Mesenchymal stem cell (in vitro differentiated cells and primary cell): ENCODE results near the gene CCSER1.

Experiments used
- DNase-seq: peaks from one replicate; pipeline ENCODE4 v3.0.0-alpha.2; 2013
- H2AFZ ChIP-seq: one replicate; pipeline ENCODE4 v1.6.1; 2013; ENCODE audit warnings: low read depth, mild to moderate bottlenecking, control low read depth, inconsistent platforms, low read length, moderate library complexity
- H2AK5ac ChIP-seq: 2 replicates; pipeline ENCODE4 v1.6.1; 2013; ENCODE audit warnings: low read length, moderate library complexity, mild to moderate bottlenecking, inconsistent platforms; ENCODE audit not compliant: severe bottlenecking
- H2BK120ac ChIP-seq: one replicate; pipeline ENCODE4 v1.6.1; 2013; ENCODE audit warnings: low read depth, mild to moderate bottlenecking, inconsistent platforms, low read length, moderate library complexity
- H2BK12ac ChIP-seq, 2 experiments: one replicate each; pipeline ENCODE4 v1.6.1; 2013; ENCODE audit warnings: inconsistent platforms in 2 of 2, low read length in 2 of 2, mild to moderate bottlenecking in 2 of 2, moderate library complexity in 2 of 2, control low read depth in 1 of 2
- H2BK15ac ChIP-seq: one replicate; pipeline ENCODE4 v1.6.1; 2013; ENCODE audit warnings: mild to moderate bottlenecking, low read depth, inconsistent platforms; ENCODE audit not compliant: poor library complexity, severe bottlenecking
- H2BK5ac ChIP-seq: 2 replicates; pipeline ENCODE4 v1.6.1; 2013; ENCODE audit warnings: low read depth, mild to moderate bottlenecking, low read length, control low read depth, inconsistent platforms; ENCODE audit not compliant: poor library complexity, severe bottlenecking
- H3K14ac ChIP-seq, 2 experiments: one replicate each; pipeline ENCODE4 v1.6.1; 2013; ENCODE audit warnings: inconsistent platforms in 2 of 2, low read length in 2 of 2, control low read depth in 1 of 2, mild to moderate bottlenecking in 1 of 2, moderate library complexity in 1 of 2
- H3K18ac ChIP-seq, 2 experiments: one replicate each; pipeline ENCODE4 v1.6.1; 2013; ENCODE audit warnings: inconsistent platforms in 2 of 2, low read length in 2 of 2, control low read depth in 1 of 2, low read depth in 1 of 2, mild to moderate bottlenecking in 1 of 2
- H3K23ac ChIP-seq, 2 experiments: one replicate each; pipeline ENCODE4 v1.6.1; 2013; ENCODE audit warnings: inconsistent platforms in 2 of 2, low read length in 2 of 2, mild to moderate bottlenecking in 2 of 2, moderate library complexity in 2 of 2, control low read depth in 1 of 2
- H3K27ac ChIP-seq: 2 replicates; pipeline ENCODE4 v1.5.1; 2013; ENCODE audit warnings: mild to moderate bottlenecking, moderate library complexity, low read length, control low read depth, inconsistent platforms; ENCODE audit not compliant: poor library complexity, severe bottlenecking
- H3K27me3 ChIP-seq, 2 experiments: 2 replicates each; pipeline versions ENCODE4 v1.6.1 to v1.7.0; 2013; ENCODE audit warnings: low read length in 2 of 2, mild to moderate bottlenecking in 2 of 2, moderate library complexity in 2 of 2, control low read depth in 1 of 2, inconsistent platforms in 1 of 2; ENCODE audit not compliant: control insufficient read depth in 1 of 2, insufficient read depth in 1 of 2
- H3K36me3 ChIP-seq, 2 experiments: 2 replicates each; pipeline versions ENCODE4 v1.6.1 to v1.7.0; 2013; ENCODE audit warnings: low read length in 2 of 2, control low read depth in 1 of 2, inconsistent platforms in 1 of 2, low read depth in 1 of 2, mild to moderate bottlenecking in 1 of 2; ENCODE audit not compliant: insufficient read depth in 2 of 2, control insufficient read depth in 1 of 2
- H3K4ac ChIP-seq, 2 experiments: one replicate each; pipeline ENCODE4 v1.6.1; 2013; ENCODE audit warnings: inconsistent platforms in 2 of 2, low read length in 2 of 2, mild to moderate bottlenecking in 2 of 2, moderate library complexity in 2 of 2, control low read depth in 1 of 2, low read depth in 1 of 2
- H3K4me1 ChIP-seq: 2 replicates; pipeline ENCODE4 v1.6.1; 2013; ENCODE audit warnings: low read depth, low read length, control low read depth; ENCODE audit not compliant: control insufficient read depth, insufficient read depth
- H3K4me2 ChIP-seq: 2 replicates; pipeline ENCODE4 v1.6.1; 2013; ENCODE audit warnings: low read length, mild to moderate bottlenecking, inconsistent platforms; ENCODE audit not compliant: poor library complexity, severe bottlenecking
- H3K4me3 ChIP-seq, 2 experiments: 2 replicates each; pipeline versions ENCODE4 v1.5.1 to v1.7.0; 2013; ENCODE audit warnings: low read length in 2 of 2, mild to moderate bottlenecking in 2 of 2, control low read depth in 1 of 2, low read depth in 1 of 2; ENCODE audit not compliant: insufficient read depth in 1 of 2
- H3K79me1 ChIP-seq: replicated peaks from 2 replicates; pipeline ENCODE4 v1.6.1; 2013; ENCODE audit warnings: mild to moderate bottlenecking, control low read depth, low read length, inconsistent platforms; ENCODE audit not compliant: poor library complexity, severe bottlenecking
- H3K9ac ChIP-seq: 2 replicates; pipeline ENCODE4 v1.7.0; 2013; ENCODE audit warnings: mild to moderate bottlenecking, low read length, moderate library complexity
- H3K9me3 ChIP-seq: 2 replicates; pipeline ENCODE4 v1.7.0; 2013; ENCODE audit warnings: mild to moderate bottlenecking, low read length; ENCODE audit not compliant: control insufficient read depth
- H4K8ac ChIP-seq: one replicate; pipeline ENCODE4 v1.6.1; 2013; ENCODE audit warnings: inconsistent platforms, mild to moderate bottlenecking, low read length, moderate library complexity
- H4K91ac ChIP-seq: one replicate; pipeline ENCODE4 v1.6.1; 2013; ENCODE audit warnings: mild to moderate bottlenecking, low read length, inconsistent platforms
- WGBS: methylation state at CpG from one replicate; pipeline ENCODE4 v1.1.7; 2013; ENCODE audit warnings: mixed read lengths; 5-methylcytosine and 5-hydroxymethylcytosine counted together

The CCSER1 gene

GRCh38 chr4:91317434-91317833 lies 1190.2 kb downstream of the CCSER1 start:
- Histone ChIP-seq H3K9ac (no peak overlapping the region), H2BK12ac (no peak overlapping the region), H2AK5ac (no peak overlapping the region), H4K91ac (no peak overlapping the region), H2AFZ (no peak overlapping the region), H3K4me1 (no peaks in the 10 kb centered on the region), H3K27me3 (no peaks in the 10 kb centered on the region), H3K18ac (no peak overlapping the region), H2BK120ac (no peak overlapping the region), H3K23ac (no peak overlapping the region), H3K9me3 (peaks cover 7% of the 10 kb centered on the region), H3K27ac (no peak overlapping the region), H3K4me3 (no peak overlapping the region), H3K14ac (no peak overlapping the region), H3K79me1 (no peaks in the 10 kb centered on the region), H2BK5ac (no peak overlapping the region), H3K36me3 (no peaks in the 10 kb centered on the region), H4K8ac (no peak overlapping the region), H2BK15ac (no peak overlapping the region), H3K4ac (no peak overlapping the region), H3K4me2 (no peak overlapping the region)
- 89% methylated on average over 4 of the region's 4 CpGs for WGBS
- no peak for DNase-seq

- Histone ChIP-seq H3K27me3 (no peaks in the 10 kb centered on the region), H3K4me1 (no peaks in the 10 kb centered on the region), H2BK5ac (no peak overlapping the region), H3K18ac (no peak overlapping the region), H3K23ac (no peak overlapping the region), H2BK15ac (no peak overlapping the region), H2BK12ac (no peak overlapping the region), H3K79me1 (no peaks in the 10 kb centered on the region), H3K27ac (no peak overlapping the region), H3K36me3 (no peaks in the 10 kb centered on the region), H3K14ac (no peak overlapping the region), H3K4me2 (no peak overlapping the region), H4K91ac (no peak overlapping the region), H3K9me3 (peaks cover 9% of the 10 kb centered on the region), H2AK5ac (no peak overlapping the region), H2AFZ (no peak overlapping the region), H4K8ac (no peak overlapping the region), H3K9ac (no peak overlapping the region), H3K4ac (no peak overlapping the region), H2BK120ac (no peak overlapping the region), H3K4me3 (no peak overlapping the region)
- WGBS: 73% methylated on average over 4 of the region's 4 CpGs
- no peak for DNase-seq
Measured at GRCh38 chr4:91319556-91320268, 1192.5 kb downstream of the CCSER1 start.

DNA sequence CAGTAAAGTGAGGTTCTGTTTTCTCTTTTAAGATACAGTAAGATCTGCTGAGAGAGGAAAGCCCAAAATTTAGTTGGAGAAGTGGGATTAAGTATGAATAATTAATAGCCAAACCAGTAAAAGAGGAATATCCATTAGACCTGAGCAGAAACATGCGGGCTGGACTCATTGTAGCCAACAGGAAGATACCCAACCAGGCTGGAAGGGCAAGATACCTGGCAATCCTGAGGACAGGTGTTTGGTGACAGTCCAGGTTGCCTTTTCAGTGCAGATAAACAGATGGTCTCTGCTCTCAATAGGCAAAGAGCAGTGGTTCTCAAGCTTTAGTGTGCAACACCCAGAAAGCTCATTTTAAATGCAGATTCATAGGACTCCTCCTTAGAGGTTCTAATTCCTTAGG lies 1195.8 kb downstream of the CCSER1 start:
- H3K79me1 ChIP-seq: no peaks in the 10 kb centered on the region
- WGBS: 88% methylated on average over 1 of the region's 1 CpG
- H2BK120ac ChIP-seq: no peak overlapping the region
- no peak overlapping the region for H3K18ac ChIP-seq
- H3K4me3 ChIP-seq: no peak overlapping the region
- H4K8ac ChIP-seq: no peak overlapping the region
- H2AK5ac ChIP-seq: no peak overlapping the region
- H2BK15ac ChIP-seq: no peak overlapping the region
- no peak overlapping the region for H3K4ac ChIP-seq
- H3K27ac ChIP-seq: no peak overlapping the region
- no peak for DNase-seq
- no peaks in the 10 kb centered on the region for H3K36me3 ChIP-seq
- peaks cover 17% of the 10 kb centered on the region for H3K9me3 ChIP-seq
- H2AFZ ChIP-seq: no peak overlapping the region
- no peak overlapping the region for H3K14ac ChIP-seq
- H4K91ac ChIP-seq: no peak overlapping the region
- no peak overlapping the region for H3K23ac ChIP-seq
- H3K9ac ChIP-seq: no peak overlapping the region
- H3K4me1 ChIP-seq: no peaks in the 10 kb centered on the region
- H2BK5ac ChIP-seq: no peak overlapping the region
- no peak overlapping the region for H3K4me2 ChIP-seq
- H2BK12ac ChIP-seq: no peak overlapping the region
- no peaks in the 10 kb centered on the region for H3K27me3 ChIP-seq

GRCh38 chr4:91325495-91325894 lies 1198.3 kb downstream of the CCSER1 start:
- H3K18ac ChIP-seq: no peak overlapping the region
- no peaks in the 10 kb centered on the region for H3K36me3 ChIP-seq
- H2BK120ac ChIP-seq: no peak overlapping the region
- H3K27me3 ChIP-seq: no peaks in the 10 kb centered on the region
- H3K14ac ChIP-seq: no peak overlapping the region
- 0% methylated on average over 1 of the region's 1 CpG for WGBS
- peak; percentile 45 for DNase-seq
- H3K4me2 ChIP-seq: no peak overlapping the region
- H3K9me3 ChIP-seq: peaks cover 20% of the 10 kb centered on the region
- H3K27ac ChIP-seq: no peak overlapping the region
- no peak overlapping the region for H2BK12ac ChIP-seq
- H2BK15ac ChIP-seq: no peak overlapping the region
- H3K23ac ChIP-seq: no peak overlapping the region
- no peak overlapping the region for H3K4me3 ChIP-seq
- H3K4me1 ChIP-seq: no peaks in the 10 kb centered on the region
- H2AK5ac ChIP-seq: no peak overlapping the region
- H3K4ac ChIP-seq: no peak overlapping the region
- H3K9ac ChIP-seq: no peak overlapping the region
- no peaks in the 10 kb centered on the region for H3K79me1 ChIP-seq
- no peak overlapping the region for H4K91ac ChIP-seq
- H2BK5ac ChIP-seq: no peak overlapping the region
- no peak overlapping the region for H2AFZ ChIP-seq
- no peak overlapping the region for H4K8ac ChIP-seq
